Measurements from ENCODE around the gene UBE2G1.
A peak's percentile ranks its signal among the peaks of the same experiment; 100 is the strongest.

Gene UBE2G1

GRCh38 chr17:4366327-4367063 is at the start of gene UBE2G1:
UBE2G1 (minus strand) TSS chr17:4366675; CDS start chr17:4366316, 359 bp downstream.
- peak; percentile 25 for TF ChIP-seq CTCF (IDR thresholded peaks at IDR 0.05; ENCODE audit: extremely low read depth, insufficient read depth, missing control alignments)
- peak; percentile 98 for DNase-seq (ENCODE audit: low spot score)
- in situ Hi-C loops (cut with MboI; ENCODE audit: low pct_unique_long_range_greater_than_20kb, low sequenced_read_pairs, unreplicated experiment), result no loop called here

GRCh38 chr17:4412933-4413831 is 46.7 kb upstream of the UBE2G1 start:
- peak; percentile 98 for TF ChIP-seq CTCF (IDR thresholded peaks at IDR 0.05; ENCODE audit: extremely low read depth, insufficient read depth, missing control alignments)
- in situ Hi-C loops (cut with MboI; ENCODE audit: low pct_unique_long_range_greater_than_20kb, low sequenced_read_pairs, unreplicated experiment), result loop anchor here (10.0 kb wide), 1 partner anchor 208 kb away; no protein-coding TSS in a partner anchor
- peak; percentile 86 for DNase-seq (ENCODE audit: low spot score)

GRCh38 chr17:4411201-4411600 is 44.7 kb upstream of the UBE2G1 start:
- in situ Hi-C loops (cut with MboI; ENCODE audit: low pct_unique_long_range_greater_than_20kb, low sequenced_read_pairs, unreplicated experiment), result loop anchor here (10.0 kb wide), 1 partner anchor 206 kb away; no protein-coding TSS in a partner anchor
- no peak for TF ChIP-seq CTCF (IDR thresholded peaks at IDR 0.05; ENCODE audit: extremely low read depth, insufficient read depth, missing control alignments)
- no peak for DNase-seq (ENCODE audit: low spot score)

- no peak for TF ChIP-seq CTCF (IDR thresholded peaks at IDR 0.05; ENCODE audit: extremely low read depth, insufficient read depth, missing control alignments)
- in situ Hi-C loops (cut with MboI; ENCODE audit: low pct_unique_long_range_greater_than_20kb, low sequenced_read_pairs, unreplicated experiment), result loop anchor here (10.0 kb wide), 1 partner anchor 205 kb away; no protein-coding TSS in a partner anchor
Measured at GRCh38 chr17:4409659-4410058, 43.2 kb upstream of the UBE2G1 start.

GRCh38 chr17:4407851-4408250 is 41.4 kb upstream of the UBE2G1 start:
- no peak for TF ChIP-seq CTCF (IDR thresholded peaks at IDR 0.05; ENCODE audit: extremely low read depth, insufficient read depth, missing control alignments)
- in situ Hi-C loops (cut with MboI; ENCODE audit: low pct_unique_long_range_greater_than_20kb, low sequenced_read_pairs, unreplicated experiment), result no loop called here
- no peak for DNase-seq (ENCODE audit: low spot score)

More at GRCh38 chr17:4409659-4410058, 43.2 kb upstream of the UBE2G1 start:
- no peak for DNase-seq (ENCODE audit: low spot score)

GRCh38 chr17:4407216-4407615 is 40.7 kb upstream of the UBE2G1 start:
- no peak for TF ChIP-seq CTCF (IDR thresholded peaks at IDR 0.05; ENCODE audit: extremely low read depth, insufficient read depth, missing control alignments)
- in situ Hi-C loops (cut with MboI; ENCODE audit: low pct_unique_long_range_greater_than_20kb, low sequenced_read_pairs, unreplicated experiment), result no loop called here
- no peak for DNase-seq (ENCODE audit: low spot score)

All from GM13977 (cell line).